CD4-positive, alpha-beta T cell treated with Interleukin-6 at 100 ng/mL for 8 hours (primary cell): Measurements from ENCODE around the gene KRT3.
"Not testable (repeated sequence)": the region's sequence is repeated elsewhere in the genome, so short reads cannot be mapped to it uniquely, and the experiment has no call there.

Experiments used
- DNase-seq: peaks from one replicate; pipeline ENCODE4 v3.0.0-alpha.2; 2020; ENCODE audit warnings: mixed read lengths, low spot score

The KRT3 gene

GRCh38 chr12:52781399-52782082, 14.4 kb downstream of the KRT3 start:
- no peak for DNase-seq

DNA sequence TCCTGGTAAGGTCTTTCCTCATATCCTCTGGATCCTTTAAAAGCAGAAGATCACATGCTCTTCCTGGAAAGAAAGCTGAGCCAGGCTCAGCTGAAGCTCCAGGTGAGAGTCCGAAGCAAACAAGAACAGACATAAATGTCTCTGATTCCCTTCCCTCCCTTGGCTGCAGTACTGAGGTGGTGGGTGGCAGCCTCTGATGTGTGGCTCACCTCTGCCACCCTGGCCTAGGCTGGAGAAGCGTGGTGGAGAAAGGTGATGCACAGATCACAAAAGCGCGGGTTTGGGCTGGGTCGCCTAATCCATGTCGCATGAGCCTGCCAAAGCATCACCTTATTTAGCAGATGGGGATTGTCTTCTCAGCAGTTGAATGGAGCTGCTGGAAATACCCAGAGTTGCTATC, 16.0 kb downstream of the KRT3 start:
- DNase-seq, result no peak

DNA sequence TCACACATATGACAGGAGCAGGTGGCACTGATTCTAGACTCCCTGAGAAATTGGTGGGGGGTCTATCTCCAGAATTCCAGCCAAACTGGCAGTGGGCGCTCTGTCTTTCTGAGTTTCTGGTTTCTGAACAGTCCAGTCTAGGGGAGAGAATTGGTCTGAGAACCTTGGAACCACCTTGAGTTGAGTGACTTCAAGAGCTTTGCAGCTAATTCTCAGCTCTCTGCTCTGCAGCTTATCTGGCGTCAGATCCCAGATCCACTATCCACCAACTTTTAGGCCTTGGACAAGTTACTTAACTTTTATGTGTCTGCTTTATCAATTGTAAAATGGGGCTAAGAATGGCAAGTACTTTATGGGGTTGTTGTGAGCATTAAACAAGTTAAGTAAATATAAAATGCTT, 17.1 kb downstream of the KRT3 start:
- no peak for DNase-seq

DNA sequence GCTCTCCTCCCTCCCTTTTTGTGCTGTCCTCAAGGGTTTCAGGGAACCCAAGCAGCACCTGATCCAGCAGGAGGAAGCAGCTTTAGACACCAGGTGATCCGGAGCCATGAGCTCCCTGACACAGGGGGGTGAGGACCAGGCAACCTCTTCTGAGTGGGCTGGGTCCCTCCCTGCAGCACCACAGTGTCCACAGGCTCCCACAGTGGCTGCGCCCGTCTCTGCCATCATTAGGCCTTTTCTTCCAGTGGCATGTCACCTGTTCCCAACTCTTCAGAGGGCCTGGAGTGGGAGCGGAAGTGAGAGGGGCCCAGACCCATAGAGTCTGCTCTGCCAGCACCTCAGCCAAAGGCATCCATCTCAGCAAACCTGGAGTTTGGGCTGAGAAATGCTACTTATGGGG, 18.4 kb downstream of the KRT3 start:
- no peak for DNase-seq

DNA sequence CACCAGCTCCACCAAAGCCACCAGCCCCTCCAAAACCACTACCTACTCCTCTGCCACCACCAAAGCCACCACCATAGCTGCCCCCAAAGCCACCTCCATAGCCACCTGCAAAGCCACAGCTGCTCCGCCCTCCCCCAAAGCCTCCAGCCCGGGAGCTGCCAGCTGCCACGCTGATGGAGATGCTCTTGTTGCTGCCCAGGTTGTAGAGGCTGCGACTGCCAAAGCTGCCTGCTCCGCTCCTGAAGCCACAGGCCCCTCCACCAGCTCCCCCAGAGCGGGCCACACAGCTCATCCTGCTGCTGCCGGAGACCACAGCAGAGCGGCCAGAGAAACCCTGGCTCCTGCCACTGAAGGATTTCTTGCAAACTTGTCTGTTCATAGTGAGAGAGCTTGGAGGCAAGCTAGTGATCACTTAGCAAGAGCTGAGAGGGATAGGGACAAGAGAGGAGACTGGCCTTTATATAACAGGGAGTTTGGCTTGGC, 19.0 kb downstream of the KRT3 start, which contains the start of gene KRT76:
KRT76 (minus strand) TSS at position 433 of the 483 bp plus-strand sequence; CDS start at position 379, 54 bp downstream.
- no peak for DNase-seq

GRCh38 chr12:52776435-52776834, 19.5 kb downstream of the KRT3 start:
- no peak for DNase-seq

- no peak for DNase-seq
These were observed 21.2 kb downstream of the KRT3 start for GRCh38 chr12:52774629-52775250.

- DNase-seq, result no peak
These were observed 23.1 kb downstream of the KRT3 start for GRCh38 chr12:52772772-52773171.

DNA sequence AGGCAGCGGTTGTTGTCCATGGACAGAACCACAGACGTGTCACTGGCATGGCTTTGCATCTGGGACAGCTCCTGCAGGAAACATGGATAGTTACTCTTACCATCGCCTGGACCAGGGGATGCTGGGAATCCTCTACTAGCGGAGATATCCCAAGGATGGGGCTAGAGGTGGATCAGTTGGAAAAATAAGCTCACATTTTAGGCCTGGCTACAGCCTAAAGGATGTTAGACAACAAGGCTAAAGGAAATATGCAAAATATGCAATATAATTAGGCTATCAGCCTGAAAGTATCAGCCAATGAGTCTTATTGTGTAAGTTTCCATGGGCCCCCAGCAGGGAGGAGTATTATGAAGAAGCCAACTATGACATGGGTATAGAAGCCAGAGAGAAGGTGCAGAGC, 23.7 kb downstream of the KRT3 start:
- DNase-seq, result no peak

DNA sequence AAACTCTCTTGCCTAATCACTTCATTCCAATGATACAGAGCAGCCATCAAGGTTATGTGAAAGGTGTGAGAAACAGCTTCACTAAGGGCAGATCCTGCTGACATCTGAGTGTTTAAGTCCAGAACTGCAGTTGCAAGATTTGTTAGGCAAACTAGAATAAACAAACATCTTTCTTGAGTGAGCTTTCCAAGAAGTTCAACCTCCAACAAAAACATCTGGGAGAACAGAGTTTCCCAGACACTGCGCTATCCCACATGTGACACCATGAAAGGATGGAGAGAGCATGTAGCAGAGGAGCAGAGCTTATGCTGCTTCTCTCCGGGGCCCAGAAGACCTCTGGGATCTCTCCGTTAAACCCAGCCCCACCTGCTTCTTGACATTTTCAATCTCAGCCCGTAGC, 24.4 kb downstream of the KRT3 start:
- no peak for DNase-seq

DNA sequence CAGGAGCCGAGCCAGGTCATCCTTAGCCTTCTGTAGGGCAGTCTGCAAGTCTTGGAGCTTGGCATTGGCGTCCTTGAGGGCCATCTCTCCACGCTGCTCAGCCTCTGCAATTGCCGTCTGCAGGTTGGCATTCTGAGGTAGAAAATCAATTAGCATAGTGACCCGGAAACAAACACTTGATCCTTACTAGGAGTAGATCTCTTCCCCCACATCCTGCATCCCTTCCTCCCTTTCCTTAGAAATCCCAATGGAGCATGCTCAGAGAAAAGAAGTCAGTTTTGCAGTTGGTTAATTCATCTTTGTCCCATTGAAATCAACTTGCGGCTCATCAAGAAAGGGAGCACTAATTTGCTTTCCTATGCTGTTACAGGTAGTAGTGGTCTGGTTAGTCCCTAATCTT, 24.8 kb downstream of the KRT3 start:
- no peak for DNase-seq

GRCh38 chr12:52769946-52770345, 26.0 kb downstream of the KRT3 start:
- DNase-seq, result no peak

- DNase-seq, result no peak
These were observed 26.6 kb downstream of the KRT3 start for GRCh38 chr12:52769354-52769753.

DNA sequence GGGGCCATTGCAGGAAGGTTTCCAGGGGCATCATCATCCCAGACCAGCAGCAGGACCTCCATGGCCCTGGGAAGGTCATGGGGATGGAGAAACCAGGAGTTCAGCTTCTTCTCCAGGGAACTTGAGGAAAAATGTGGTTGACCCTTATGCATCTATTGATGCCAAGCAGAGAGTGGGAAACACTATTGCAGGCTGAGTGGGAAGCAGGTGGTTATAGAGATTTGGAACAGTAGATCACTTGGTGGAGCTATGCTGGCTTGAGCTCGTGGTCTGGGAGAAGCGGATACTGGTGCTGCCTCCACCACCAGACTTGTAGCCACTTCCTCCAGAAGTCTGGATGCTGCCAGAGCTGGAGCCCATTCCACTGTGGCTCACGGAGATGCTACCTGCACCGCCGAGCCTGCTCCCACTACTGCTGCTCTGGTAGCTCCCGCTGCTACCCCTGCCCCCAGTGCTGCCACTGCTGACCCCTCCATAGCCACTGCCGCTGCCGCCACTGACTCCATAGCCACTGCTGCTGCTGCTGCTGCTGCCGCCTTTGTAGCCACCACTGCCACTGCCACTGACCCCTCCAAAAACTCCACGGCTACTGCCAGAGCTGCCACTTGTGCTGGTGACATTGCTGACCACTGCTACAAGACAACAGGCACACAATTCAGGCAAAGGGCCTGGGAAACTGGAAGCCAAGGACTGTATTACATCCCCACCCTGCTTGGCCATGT, 27.3 kb downstream of the KRT3 start:
- no peak for DNase-seq

DNA sequence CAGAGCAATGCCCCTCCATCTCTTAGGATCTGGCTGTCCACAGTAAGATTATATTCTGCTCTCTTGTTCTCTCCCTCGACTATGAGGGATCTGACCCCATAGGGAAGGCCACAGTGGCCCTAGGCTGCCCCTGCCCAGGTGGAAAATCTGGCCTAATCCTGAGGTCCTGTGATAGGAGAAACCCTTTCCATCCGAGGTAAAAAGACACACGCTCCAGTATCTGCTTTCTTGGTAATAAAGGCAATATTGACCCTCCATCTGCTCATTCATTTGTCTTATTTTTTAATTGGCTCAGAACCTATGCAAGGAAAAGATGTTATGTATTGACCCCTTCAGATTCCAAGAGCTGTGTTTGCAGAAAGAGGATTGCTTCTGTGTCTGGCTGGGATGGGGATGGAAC, 28.5 kb downstream of the KRT3 start:
- DNase-seq, result no peak

DNA sequence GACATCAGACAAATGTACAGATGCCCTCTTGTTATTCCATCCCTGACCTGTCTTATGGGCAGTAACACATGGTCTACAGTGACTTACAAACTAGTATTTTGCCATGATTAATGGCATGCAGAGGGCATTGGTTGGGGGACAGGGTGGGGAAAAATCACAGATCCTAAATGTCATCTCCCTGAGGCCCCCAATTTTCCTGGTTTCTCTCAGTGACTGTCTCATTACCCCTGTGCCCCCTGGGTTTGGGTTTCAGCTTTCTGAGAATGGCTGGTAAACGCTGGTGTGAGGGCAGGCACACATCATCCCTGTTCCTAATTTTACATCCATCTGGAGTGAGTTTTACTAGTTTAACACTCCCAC, 28.9 kb downstream of the KRT3 start:
- no peak for DNase-seq

DNA sequence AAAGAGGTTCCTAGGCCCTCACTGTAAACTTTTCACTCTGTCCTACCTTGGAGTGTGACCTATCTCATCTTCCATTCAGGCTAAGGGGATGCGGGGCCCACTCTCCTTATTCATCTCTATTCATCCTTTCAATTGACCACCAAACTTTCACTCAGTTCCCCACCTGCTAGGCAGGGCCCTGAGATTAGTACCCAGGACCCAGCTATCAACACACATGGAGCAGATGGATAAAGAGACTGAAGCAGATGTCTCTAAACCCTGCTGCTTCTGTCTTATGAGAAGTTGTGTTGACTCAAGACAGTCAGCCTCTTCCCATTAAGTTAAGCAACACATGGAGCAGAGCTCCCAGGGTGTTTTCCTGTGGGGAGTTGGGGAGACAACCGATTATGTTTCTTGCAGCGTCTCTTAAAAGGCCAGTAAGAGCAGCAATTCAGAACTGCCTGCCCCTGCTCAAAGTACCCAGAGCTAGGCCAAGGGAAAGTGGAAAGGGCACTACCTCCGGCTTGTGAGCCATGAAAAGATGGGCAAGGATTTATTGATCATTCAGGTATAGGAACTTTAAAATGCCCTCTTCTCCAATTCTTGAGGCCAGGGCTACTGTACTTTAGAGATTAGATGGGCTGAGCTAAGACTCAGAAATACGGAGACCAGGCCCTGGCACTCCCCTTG, 29.4 kb downstream of the KRT3 start:
- DNase-seq, result no peak

DNA sequence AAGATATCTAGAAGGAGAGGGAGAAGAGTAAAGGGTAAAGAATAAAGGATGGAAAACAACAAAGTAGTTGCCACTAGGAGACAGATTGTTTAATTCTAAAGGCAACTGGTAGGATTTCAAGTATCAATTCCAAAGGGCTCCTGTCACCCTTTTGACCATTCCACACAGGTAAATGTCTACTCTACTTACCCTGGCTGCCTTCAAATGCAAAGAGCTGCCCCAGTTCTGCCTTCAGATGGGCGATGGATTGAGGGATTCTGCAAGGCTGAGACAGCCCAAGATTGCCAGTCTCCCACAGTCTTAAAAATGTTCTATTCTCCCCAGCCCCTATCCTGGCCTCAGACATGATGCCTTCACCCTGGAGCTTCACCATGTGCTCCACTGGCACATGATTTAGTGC, 30.2 kb downstream of the KRT3 start:
- DNase-seq, result no peak

GRCh38 chr12:52763991-52764390, 31.9 kb downstream of the KRT3 start:
- DNase-seq, result no peak

DNA sequence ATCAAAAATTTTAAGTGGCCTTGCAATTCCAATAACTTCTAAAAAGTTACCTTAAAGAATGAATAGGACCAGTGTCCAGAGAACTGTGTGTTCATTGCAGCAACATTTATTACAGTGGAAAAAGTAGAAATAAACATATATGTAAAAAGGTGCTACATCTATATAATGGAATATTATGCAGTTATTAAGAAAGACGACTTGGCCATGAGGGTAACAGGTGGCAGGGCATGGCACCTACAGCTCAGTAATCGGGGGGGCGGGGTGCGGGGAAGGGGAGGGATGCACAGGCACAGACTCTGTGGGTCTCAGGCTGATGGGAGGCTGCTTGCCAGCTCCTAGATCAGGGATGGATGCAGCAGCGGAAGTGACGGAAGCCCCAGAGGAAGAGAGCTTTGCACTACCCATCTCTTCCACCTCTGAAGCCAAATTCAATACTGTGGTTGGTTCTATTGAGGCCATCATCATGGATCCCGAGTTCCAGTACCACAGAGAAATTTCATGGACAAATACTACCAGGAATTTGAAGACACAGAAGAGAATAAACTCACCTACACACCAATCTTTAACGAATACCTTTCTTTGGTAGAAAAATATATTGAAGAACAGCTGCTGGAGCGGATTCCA, 32.8 kb downstream of the KRT3 start:
- no peak for DNase-seq

DNA sequence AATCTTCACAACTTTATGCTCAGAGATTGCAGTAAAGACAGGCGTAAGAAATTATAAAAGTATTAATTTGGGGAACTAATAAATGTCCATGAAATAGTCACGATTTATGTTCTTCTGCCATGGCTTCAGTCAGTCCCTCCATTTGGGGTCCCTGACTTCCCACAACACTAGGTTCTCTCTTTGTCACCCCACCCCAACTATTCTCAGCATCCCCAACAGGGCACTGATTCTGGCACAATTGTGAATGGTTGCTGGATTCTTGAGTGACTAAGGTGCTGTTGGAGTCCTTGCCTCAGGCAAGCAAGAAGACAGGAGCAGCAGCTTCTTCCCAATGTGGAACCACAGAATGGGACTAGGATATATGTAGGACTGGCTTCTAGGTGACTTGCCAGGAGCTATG, 34.1 kb downstream of the KRT3 start:
- DNase-seq, result no peak

DNA sequence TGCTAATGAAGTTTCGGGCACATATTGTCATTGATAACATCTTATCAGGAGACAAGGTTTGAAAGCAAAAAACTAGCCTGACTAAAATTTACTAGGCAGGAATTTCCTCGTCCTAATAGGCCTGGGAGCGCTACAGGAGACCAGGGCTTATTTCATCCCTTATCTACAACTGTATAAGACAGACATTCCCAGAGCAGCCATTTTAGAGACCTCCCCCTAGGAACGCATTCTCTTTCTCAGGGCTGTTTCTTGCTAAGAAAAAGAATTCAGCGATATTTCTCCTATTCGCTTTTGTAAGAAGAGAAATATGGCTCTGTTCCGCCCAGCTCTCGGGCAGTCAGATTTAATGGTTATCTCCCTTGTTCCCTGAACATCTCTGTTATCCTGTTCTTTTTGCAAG, 34.7 kb downstream of the KRT3 start:
- DNase-seq, result not testable (repeated sequence)
